ENCODE results near the gene EIF2D. TPM values are rescaled to one million over a fixed set of nuclear protein-coding genes. Genes with fewer than 3 reads are reported as not detected.
A peak's percentile ranks its signal among the peaks of the same experiment; 100 is the strongest.

Gene EIF2D
- total and polyA plus RNA-seq, 2 of the 13 experiments (the other 11 are each of a cell fraction or from before 2014, with no cell fraction given): 45.1 to 64.9 TPM

DNA sequence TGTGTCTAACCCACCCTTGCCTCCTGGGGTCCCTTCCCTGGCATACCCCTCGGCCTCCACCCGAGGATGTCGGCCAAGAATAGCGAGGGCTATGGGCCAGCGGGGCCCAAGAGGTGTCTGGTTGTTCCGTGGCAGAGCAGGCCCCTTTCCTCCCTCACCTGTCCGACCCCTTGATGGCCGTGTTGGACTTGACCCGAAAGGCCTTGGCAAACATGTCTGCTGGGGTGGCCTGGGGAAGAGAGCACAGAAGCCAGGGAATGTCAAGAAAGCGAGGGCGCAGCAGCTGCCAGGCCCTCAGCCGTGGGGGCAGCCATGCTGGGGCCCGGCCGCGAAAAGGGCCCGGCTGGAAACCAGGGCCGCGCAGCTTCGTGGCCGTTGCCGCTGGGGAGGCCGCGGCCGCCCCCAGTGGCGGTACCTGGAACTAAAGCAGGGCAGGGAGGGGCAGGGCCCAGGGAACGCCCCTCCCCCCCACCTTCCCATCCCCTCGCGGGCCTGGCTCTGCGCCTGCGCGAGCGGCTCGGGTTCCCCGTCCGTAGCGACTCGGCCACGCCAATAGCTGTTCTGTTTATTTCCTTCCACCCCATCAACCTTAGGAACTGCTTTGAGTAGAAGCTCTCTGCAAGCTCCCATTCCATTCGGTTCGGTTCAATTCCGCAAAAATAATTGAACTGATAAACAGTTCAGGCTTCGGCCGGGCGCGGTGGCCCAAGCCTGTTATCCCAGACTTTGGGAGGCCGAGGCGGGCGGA is at the start of gene EIF2D (continued):
- TF ChIP-seq, protein P1, sequence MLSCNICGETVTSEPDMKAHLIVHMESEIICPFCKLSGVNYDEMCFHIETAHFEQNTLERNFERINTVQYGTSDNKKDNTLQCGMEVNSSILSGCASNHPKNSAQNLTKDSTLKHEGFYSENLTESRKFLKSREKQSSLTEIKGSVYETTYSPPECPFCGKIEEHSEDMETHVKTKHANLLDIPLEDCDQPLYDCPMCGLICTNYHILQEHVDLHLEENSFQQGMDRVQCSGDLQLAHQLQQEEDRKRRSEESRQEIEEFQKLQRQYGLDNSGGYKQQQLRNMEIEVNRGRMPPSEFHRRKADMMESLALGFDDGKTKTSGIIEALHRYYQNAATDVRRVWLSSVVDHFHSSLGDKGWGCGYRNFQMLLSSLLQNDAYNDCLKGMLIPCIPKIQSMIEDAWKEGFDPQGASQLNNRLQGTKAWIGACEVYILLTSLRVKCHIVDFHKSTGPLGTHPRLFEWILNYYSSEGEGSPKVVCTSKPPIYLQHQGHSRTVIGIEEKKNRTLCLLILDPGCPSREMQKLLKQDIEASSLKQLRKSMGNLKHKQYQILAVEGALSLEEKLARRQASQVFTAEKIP (CRISPR knock-in tag; IDR thresholded peaks at IDR 0.05; ENCODE audit: borderline replicate concordance): no peak
- TF ChIP-seq, protein P2, sequence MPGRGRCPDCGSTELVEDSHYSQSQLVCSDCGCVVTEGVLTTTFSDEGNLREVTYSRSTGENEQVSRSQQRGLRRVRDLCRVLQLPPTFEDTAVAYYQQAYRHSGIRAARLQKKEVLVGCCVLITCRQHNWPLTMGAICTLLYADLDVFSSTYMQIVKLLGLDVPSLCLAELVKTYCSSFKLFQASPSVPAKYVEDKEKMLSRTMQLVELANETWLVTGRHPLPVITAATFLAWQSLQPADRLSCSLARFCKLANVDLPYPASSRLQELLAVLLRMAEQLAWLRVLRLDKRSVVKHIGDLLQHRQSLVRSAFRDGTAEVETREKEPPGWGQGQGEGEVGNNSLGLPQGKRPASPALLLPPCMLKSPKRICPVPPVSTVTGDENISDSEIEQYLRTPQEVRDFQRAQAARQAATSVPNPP (CRISPR knock-in tag; IDR thresholded peaks at IDR 0.05): peak; percentile 92
- TF ChIP-seq PLRG1 (conservative IDR thresholded peaks at IDR 0.05) (no peak), SRSF4 (IDR thresholded peaks at IDR 0.05; ENCODE audit: low read depth, low read length, poor library complexity, severe bottlenecking) (no peak), SNAI1 (CRISPR knock-in tag; IDR thresholded peaks at IDR 0.05; ENCODE audit: borderline replicate concordance) (no peak), ZNF670 (CRISPR knock-in tag; IDR thresholded peaks at IDR 0.05; ENCODE audit: borderline replicate concordance) (peak; percentile 79; the same call in 1 of the 2 replicates), ZNF367 (CRISPR knock-in tag; IDR thresholded peaks at IDR 0.05; ENCODE audit: borderline replicate concordance) (peak; percentile 63; the same call in 1 of the 2 replicates), ZNF747 (CRISPR knock-in tag; IDR thresholded peaks at IDR 0.05; ENCODE audit: borderline replicate concordance) (peak; percentile 98), PRMT3 (CRISPR knock-in tag; IDR thresholded peaks at IDR 0.05; ENCODE audit: borderline replicate concordance, low read depth) (0 out of 2 replicates have a peak, but pooled peaks have one; percentile 53), FOXJ3 (CRISPR knock-in tag; IDR thresholded peaks at IDR 0.05; ENCODE audit: borderline replicate concordance) (peak; percentile 48; the same call in 1 of the 2 replicates)
- TF ChIP-seq, protein P3, sequence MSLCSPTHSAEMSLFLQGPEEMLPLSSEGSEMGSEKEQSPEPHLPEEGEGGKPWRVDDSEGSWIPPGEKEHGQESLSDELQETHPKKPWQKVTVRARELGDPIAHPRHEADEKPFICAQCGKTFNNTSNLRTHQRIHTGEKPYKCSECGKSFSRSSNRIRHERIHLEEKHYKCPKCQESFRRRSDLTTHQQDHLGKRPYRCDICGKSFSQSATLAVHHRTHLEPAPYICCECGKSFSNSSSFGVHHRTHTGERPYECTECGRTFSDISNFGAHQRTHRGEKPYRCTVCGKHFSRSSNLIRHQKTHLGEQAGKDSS (CRISPR knock-in tag; IDR thresholded peaks at IDR 0.05; ENCODE audit: borderline replicate concordance, low read depth): peak; percentile 97
- TF ChIP-seq, protein P4, sequence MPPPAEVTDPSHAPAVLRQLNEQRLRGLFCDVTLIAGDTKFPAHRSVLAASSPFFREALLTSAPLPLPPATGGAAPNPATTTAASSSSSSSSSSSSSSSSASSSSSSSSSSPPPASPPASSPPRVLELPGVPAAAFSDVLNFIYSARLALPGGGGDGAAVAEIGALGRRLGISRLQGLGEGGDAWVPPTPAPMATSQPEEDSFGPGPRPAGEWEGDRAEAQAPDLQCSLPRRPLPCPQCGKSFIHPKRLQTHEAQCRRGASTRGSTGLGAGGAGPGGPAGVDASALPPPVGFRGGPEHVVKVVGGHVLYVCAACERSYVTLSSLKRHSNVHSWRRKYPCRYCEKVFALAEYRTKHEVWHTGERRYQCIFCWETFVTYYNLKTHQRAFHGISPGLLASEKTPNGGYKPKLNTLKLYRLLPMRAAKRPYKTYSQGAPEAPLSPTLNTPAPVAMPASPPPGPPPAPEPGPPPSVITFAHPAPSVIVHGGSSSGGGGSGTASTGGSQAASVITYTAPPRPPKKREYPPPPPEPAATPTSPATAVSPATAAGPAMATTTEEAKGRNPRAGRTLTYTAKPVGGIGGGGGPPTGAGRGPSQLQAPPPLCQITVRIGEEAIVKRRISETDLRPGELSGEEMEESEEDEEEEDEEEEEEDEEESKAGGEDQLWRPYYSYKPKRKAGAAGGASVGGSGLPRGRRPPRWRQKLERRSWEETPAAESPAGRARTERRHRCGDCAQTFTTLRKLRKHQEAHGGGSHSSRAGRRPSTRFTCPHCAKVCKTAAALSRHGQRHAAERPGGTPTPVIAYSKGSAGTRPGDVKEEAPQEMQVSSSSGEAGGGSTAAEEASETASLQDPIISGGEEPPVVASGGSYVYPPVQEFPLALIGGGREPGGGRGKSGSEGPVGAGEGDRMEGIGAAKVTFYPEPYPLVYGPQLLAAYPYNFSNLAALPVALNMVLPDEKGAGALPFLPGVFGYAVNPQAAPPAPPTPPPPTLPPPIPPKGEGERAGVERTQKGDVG (CRISPR knock-in tag; IDR thresholded peaks at IDR 0.05; ENCODE audit: borderline replicate concordance): no peak
- TF ChIP-seq, protein P5, sequence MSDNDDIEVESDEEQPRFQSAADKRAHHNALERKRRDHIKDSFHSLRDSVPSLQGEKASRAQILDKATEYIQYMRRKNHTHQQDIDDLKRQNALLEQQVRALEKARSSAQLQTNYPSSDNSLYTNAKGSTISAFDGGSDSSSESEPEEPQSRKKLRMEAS (IDR thresholded peaks at IDR 0.05): peak; percentile 89
- TF ChIP-seq, protein P6, sequence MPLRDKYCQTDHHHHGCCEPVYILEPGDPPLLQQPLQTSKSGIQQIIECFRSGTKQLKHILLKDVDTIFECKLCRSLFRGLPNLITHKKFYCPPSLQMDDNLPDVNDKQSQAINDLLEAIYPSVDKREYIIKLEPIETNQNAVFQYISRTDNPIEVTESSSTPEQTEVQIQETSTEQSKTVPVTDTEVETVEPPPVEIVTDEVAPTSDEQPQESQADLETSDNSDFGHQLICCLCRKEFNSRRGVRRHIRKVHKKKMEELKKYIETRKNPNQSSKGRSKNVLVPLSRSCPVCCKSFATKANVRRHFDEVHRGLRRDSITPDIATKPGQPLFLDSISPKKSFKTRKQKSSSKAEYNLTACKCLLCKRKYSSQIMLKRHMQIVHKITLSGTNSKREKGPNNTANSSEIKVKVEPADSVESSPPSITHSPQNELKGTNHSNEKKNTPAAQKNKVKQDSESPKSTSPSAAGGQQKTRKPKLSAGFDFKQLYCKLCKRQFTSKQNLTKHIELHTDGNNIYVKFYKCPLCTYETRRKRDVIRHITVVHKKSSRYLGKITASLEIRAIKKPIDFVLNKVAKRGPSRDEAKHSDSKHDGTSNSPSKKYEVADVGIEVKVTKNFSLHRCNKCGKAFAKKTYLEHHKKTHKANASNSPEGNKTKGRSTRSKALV (CRISPR knock-in tag; IDR thresholded peaks at IDR 0.05): peak; percentile 67; the same call in 1 of the 2 replicates
- TF ChIP-seq, protein P7, sequence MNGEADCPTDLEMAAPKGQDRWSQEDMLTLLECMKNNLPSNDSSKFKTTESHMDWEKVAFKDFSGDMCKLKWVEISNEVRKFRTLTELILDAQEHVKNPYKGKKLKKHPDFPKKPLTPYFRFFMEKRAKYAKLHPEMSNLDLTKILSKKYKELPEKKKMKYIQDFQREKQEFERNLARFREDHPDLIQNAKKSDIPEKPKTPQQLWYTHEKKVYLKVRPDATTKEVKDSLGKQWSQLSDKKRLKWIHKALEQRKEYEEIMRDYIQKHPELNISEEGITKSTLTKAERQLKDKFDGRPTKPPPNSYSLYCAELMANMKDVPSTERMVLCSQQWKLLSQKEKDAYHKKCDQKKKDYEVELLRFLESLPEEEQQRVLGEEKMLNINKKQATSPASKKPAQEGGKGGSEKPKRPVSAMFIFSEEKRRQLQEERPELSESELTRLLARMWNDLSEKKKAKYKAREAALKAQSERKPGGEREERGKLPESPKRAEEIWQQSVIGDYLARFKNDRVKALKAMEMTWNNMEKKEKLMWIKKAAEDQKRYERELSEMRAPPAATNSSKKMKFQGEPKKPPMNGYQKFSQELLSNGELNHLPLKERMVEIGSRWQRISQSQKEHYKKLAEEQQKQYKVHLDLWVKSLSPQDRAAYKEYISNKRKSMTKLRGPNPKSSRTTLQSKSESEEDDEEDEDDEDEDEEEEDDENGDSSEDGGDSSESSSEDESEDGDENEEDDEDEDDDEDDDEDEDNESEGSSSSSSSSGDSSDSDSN (CRISPR knock-in tag; IDR thresholded peaks at IDR 0.05): peak; percentile 99
